ES-I3 (cell line): ENCODE data around the gene APLF.

Experiments used
- H3K36me3 ChIP-seq: 2 replicates; pipeline ENCODE4 v1.6.1; 2013; ENCODE audit warnings: mild to moderate bottlenecking, low read length, control low read depth, moderate library complexity; ENCODE audit not compliant: insufficient read depth
- H3K4me1 ChIP-seq: 2 replicates; pipeline ENCODE4 v1.6.1; 2013; ENCODE audit warnings: mild to moderate bottlenecking, control low read depth, low read length; ENCODE audit not compliant: insufficient read depth
- H3K9ac ChIP-seq: 2 replicates; pipeline ENCODE4 v1.6.1; 2013; ENCODE audit warnings: low read depth, mild to moderate bottlenecking, low read length, moderate library complexity
- H3K9me3 ChIP-seq: 2 replicates; pipeline ENCODE4 v1.6.1; 2013; ENCODE audit warnings: mild to moderate bottlenecking, low read length, moderate library complexity; ENCODE audit not compliant: control insufficient read depth, insufficient read depth

Gene APLF

DNA sequence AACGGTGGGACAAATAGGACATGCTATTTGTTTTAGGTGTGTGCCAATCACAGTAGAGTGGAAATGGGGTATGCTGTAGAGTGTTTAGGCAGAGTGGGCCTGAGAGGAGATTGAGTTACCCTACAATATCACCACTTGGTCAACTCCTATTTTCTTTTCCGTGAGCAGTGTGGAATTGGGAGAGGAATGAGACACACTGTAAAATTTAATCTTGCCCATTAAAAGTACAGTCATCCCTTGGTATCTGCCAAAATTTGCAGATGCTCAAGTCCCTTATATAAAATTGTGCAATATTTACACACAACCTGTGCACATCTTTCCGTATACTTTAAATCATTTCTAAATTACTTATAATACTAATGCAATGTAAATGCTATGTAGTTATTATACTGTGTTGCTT, 12.7 kb upstream of the APLF start:
- H3K9ac ChIP-seq = no peak overlapping the region
- H3K9me3 ChIP-seq = no peaks in the 10 kb centered on the region

DNA sequence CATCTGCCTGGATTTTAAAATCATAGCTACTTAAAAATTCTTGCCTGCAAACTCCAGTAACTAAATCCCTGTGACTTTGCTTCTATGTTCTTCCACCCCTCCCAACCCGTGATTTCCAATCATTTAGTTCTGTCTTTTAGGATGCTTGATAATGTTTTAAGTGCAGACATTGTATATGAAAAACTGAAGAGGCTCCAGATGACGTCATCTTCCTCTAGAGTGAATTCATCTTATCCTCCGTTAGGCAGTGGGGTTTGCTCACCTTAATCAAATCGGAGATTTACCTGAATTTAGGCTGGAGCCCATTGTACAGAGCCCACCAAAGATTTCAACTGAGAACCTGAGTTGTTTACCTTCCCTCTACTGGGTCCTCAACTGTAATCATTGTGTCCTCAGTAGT, 11.2 kb upstream of the APLF start:
- Histone ChIP-seq H3K9me3 (no peaks in the 10 kb centered on the region), H3K36me3 (no peaks in the 10 kb centered on the region), H3K9ac (no peak overlapping the region), H3K4me1 (no peaks in the 10 kb centered on the region)

More for the DNA sequence above, 12.7 kb upstream of the APLF start:
- no peaks in the 10 kb centered on the region for H3K4me1 ChIP-seq
- H3K36me3 ChIP-seq = no peaks in the 10 kb centered on the region

DNA sequence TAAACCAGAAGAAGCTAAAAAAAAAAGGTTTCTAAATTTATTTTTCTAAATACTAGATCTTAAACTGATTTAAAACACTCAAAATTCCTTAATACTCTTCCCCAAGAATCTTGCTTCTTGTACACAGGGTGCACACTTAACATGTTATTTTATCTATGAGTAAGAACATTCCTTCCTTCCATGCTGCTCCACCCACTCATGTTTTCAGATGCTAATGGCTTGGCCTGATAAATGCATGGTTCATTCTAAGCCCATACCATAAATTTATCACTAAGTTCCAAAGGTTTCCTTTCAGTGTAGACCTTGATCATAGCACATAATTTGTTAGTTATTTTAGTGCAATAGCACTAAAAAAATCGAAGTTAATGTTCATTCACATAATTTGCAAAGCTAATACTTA, 8.4 kb upstream of the APLF start:
- Histone ChIP-seq H3K4me1 (no peaks in the 10 kb centered on the region), H3K9me3 (no peaks in the 10 kb centered on the region), H3K9ac (no peak overlapping the region), H3K36me3 (no peaks in the 10 kb centered on the region)

DNA sequence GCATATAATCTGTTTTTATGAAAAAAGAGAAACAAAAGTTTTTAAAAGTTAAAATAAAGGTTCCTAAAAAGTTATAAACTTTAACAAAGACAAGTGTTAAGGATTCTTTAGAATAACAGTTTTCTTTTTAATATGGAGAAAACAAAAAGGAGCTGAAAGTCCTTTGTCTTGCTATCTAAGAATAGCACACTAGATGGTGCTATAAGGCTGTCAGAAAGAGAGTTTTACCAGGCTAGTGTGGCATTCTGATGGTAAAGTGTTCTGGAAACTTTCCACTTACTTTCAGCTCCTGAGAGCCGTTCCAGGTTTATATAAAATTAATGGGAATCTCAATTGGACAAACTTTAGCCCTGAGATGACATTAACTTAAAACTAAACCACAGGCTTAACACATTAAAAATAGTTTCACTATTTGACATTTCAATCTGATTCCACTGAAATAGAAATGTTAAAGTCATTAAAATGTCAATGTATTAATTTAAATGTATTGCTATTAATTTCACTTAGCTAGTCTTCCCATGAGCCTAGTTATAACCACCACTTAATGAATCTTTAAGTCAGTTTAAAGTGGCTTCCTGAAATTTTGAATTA, 4.0 kb upstream of the APLF start:
- no peaks in the 10 kb centered on the region for H3K9me3 ChIP-seq
- H3K4me1 ChIP-seq = no peaks in the 10 kb centered on the region; the same call in 1 of the 2 replicates
- H3K36me3 ChIP-seq = no peaks in the 10 kb centered on the region
- H3K9ac ChIP-seq = no peak overlapping the region

DNA sequence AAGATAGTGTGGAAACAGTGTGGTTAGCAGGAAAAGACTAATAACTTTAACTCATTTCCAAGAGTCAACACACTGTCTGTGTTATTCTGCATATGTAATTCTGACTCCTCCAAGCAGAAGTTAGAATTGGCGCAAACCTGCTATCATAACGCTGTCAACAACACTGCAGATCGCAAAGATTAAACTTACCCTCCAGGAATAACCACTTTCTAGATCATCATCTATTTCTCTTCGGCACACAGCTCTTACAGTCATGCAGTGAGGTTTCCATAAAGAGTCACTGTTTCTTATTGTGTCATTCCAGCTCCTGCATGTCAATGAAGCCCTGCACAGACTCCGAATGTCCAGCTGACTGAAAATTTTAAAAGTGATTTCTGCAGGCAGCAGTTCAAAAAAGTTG, 2.7 kb upstream of the APLF start:
- Histone ChIP-seq H3K36me3 (no peaks in the 10 kb centered on the region), H3K9me3 (no peaks in the 10 kb centered on the region), H3K4me1 (no peaks in the 10 kb centered on the region; the same call in none of the 2 replicates), H3K9ac (no peak overlapping the region)

DNA sequence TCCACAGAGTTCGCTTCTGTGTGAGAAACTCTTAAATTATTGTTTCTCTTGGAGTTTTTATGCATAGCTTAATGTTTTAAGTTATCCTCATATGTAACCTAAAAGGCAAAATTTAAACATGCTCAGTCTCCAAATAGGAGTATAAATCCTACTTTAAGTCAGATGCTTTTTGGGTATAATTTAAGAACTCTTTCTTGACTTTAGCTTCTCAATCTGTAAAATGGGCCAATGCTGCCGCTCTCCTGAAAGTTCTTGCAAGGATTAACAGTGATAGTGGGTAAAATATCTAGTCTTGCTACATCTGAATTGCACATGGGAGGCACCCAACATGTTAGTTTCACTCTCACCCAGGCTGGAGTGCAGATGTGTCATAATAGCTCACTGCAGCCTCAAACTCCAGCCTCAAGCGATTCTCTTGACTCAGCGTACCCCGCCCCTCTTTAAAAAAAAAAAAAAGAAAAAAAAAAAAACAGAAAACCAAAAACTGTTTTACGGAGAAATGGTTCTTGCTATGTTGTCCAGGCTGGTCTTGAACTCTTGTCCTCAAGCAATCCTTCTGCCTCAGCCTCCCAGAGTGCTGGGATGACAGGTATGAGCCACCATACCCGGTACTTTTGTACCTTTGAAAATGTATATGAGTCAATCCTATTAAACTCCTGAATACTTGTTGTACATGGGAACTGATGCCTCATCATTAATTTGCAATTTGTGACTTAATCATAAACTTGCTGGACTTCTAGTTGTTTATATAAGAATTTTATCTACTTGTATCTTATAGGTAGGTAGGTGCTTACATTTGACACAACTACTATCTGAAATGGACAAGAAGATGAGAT, 2.1 kb upstream of the APLF start:
- Histone ChIP-seq H3K4me1 (no peaks in the 10 kb centered on the region; the same call in none of the 2 replicates), H3K36me3 (no peaks in the 10 kb centered on the region), H3K9ac (no peak overlapping the region), H3K9me3 (no peaks in the 10 kb centered on the region)

DNA sequence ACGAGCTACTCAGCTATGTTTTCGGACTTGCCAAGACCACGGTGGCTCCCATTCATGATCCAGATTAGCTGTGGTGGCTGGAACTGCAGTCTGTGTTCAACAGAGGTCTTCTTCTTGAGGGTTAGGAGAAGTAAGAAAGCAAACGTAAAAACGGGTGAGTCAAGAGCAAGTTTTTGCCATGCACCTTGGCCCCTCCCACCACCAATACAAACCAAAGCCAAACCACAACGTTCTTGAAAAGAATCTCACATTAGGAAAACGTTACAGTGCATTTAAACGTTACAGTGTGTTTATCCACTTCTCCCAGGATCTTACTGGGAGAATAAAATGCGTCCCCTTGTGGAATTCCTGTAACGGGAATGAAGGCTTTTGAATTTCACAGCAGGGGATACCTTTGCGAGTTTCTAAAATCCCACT, 1.0 kb upstream of the APLF start:
- Histone ChIP-seq H3K9ac (peak overlapping the region; percentile 89), H3K9me3 (no peaks in the 10 kb centered on the region), H3K36me3 (no peaks in the 10 kb centered on the region), H3K4me1 (no peaks in the 10 kb centered on the region; the same call in none of the 2 replicates)

DNA sequence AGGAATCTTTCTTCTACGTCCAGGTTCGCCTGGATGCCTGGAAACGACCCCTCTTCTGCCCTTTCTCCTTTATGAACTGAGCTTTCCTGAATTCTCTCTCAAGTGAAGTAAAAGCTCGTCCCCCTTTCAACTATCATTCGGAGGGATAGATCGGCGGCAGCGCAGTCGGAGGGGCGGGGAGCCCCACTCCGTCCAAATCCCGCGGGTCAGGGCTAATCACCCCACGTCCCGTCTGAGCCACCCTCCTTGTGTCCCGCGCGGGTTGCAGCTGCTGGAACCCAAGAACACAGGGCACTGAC, 658 bp upstream of the APLF start:
- Histone ChIP-seq H3K4me1 (no peaks in the 10 kb centered on the region; the same call in none of the 2 replicates), H3K9me3 (no peaks in the 10 kb centered on the region), H3K9ac (peak overlapping the region; percentile 89), H3K36me3 (no peaks in the 10 kb centered on the region)

DNA sequence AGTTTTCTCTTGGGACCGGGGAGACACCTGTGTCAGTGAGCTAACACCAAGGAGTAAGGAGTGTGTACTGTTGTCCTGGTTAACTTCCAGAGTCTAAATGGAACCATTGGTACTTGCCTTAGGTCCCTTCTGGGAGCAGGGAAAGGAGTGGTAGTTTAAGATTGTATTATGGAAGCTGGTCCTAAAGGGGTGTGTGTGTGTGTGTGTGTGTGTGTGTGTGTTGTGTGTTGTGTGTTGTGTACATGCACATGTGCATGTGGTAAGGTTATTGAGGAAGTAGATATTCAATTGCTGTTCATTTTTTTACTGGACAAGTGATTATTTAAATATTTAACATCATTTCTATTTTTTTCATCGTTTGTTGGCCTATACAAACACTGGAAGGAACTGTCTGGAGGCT, 1.4 kb downstream of the APLF start:
- H3K4me1 ChIP-seq = no peaks in the 10 kb centered on the region; the same call in none of the 2 replicates
- no peak overlapping the region; the same call in 1 of the 2 replicates for H3K9ac ChIP-seq
- no peaks in the 10 kb centered on the region for H3K36me3 ChIP-seq
- H3K9me3 ChIP-seq = no peaks in the 10 kb centered on the region

DNA sequence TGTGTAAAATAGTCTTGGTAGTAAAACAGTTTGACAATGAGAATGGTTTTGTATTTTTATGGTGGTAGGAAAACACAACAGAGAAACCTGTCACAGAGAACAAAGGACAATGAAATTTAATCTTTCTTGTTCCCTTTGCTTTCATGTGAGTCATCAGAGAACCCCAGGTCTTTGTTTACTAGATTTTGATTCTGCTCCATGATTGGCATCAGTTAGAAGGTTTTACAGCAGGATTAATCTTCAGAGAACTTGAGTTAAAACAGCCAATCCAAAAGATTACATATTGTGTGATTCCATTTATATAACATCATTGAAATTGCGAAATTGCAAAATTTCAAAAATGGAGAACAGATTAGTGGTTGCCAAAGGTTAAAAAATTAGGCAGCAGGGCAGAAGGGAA, 2.5 kb downstream of the APLF start:
- H3K4me1 ChIP-seq = no peaks in the 10 kb centered on the region; the same call in none of the 2 replicates
- no peak overlapping the region for H3K9ac ChIP-seq
- no peaks in the 10 kb centered on the region for H3K9me3 ChIP-seq
- H3K36me3 ChIP-seq = no peaks in the 10 kb centered on the region

DNA sequence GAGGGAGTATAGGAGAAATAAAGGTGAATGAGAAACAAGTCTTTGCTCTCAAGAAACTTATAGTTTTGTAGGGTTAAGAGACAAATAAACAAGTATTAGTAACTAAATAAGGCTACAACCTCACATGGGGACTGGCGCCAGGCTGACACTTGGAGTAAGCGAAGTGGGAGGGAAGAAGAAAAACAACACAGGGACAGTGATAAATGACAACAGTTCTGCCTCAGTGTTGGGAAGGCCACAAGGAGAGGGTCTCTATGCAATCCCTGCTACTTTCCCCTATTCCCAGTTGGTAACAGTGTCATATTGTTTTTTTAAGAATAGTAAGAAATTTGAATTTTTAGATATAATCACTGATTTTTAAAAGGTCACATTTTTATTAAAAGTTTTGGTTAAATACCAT, 4.0 kb downstream of the APLF start:
- no peak overlapping the region for H3K9ac ChIP-seq
- H3K4me1 ChIP-seq = no peaks in the 10 kb centered on the region; the same call in none of the 2 replicates
- H3K36me3 ChIP-seq = no peaks in the 10 kb centered on the region
- no peaks in the 10 kb centered on the region for H3K9me3 ChIP-seq

DNA sequence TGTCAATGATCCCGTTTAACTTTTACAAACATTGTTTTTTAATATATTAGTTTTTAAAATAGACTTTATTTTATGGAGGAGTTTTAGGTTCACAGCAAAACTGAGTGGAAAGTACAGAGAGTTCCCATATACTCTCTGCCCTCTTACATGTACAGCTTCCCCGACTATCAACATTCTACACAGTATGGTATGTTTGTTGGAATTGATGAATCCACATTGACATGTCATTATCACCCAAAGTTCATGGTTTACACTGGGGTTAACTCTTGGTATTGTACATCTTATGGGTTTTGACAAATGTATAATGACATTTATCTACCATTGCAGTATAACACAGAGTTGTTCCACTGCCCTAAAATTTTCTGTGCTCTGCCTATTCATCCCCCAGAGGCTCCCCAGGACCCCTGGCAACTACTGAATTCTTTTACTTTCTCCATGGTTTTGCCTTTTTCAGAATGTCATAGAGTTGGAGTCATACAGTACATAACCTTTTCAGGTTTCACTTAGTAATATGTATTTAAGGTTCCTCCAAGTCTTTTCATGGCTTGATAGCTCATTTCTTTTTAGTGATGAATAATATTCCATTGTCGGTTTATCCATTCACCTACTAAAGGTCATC, 5.5 kb downstream of the APLF start:
- Histone ChIP-seq H3K9me3 (no peaks in the 10 kb centered on the region), H3K9ac (no peak overlapping the region), H3K4me1 (no peaks in the 10 kb centered on the region; the same call in none of the 2 replicates), H3K36me3 (no peaks in the 10 kb centered on the region)

DNA sequence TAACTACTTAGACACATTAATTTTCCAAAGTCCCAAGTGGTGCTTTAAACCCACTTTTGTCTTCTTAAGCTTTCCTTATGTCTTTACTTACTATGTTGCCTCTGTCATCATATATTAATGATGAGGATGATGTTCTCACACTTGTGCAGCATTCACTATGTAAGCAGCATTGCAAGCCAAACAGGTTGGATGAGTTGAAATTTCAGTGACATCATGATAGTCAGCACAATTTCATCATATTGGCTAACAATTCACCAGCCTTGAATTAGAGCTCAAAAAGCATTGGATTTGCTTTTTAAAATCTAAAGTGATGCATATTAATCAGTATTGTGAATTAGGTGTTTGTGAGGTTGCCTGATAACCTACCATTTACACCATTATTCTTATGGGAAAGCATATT, 7.7 kb downstream of the APLF start:
- no peak overlapping the region for H3K9ac ChIP-seq
- no peaks in the 10 kb centered on the region for H3K36me3 ChIP-seq
- H3K9me3 ChIP-seq = no peaks in the 10 kb centered on the region; the same call in 1 of the 2 replicates
- H3K4me1 ChIP-seq = no peaks in the 10 kb centered on the region

DNA sequence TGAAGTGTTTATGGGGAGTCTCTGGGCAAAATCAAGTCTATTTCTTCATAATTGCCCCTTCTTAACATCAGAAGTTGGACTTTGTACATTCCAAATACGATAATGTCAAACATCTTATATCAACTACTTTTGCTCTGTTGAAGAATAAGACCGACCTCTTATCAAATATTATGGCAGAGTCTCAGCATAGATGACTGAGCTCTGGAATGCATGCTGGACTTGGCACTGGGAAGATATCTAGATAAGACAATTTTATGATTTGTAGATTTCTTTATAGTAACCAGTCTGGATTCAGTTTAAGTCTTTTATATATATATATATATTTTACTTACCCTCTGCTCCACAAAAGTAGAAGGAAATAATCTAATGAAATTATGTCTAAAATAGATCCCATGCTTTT, 8.2 kb downstream of the APLF start:
- Histone ChIP-seq H3K9me3 (no peaks in the 10 kb centered on the region; the same call in 1 of the 2 replicates), H3K4me1 (no peaks in the 10 kb centered on the region)

DNA sequence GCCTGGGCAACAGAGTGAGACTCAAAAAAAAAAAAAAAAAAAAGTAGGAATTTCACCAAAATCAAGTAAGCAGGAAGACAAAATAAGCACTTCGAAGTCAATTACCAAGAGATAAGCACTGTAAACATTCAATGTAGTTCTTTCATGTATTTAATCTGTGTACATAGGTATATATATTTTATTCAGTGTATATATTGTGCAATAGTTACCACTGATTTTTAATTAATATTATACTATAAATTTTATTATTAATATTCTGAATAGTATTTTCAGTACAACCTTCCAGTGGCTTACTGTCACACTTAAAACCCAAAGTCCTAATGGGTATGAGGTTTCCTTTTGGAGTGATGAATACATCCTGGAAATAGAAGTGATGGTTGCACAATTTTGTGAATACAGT, 9.1 kb downstream of the APLF start:
- H3K9me3 ChIP-seq = no peaks in the 10 kb centered on the region; the same call in 1 of the 2 replicates
- no peaks in the 10 kb centered on the region for H3K4me1 ChIP-seq
- no peaks in the 10 kb centered on the region for H3K36me3 ChIP-seq
- no peak overlapping the region for H3K9ac ChIP-seq

More for the DNA sequence above, 8.2 kb downstream of the APLF start:
- no peak overlapping the region for H3K9ac ChIP-seq
- H3K36me3 ChIP-seq = no peaks in the 10 kb centered on the region
